ENCODE measurements around the gene SKIC8.

The SKIC8 gene

DNA sequence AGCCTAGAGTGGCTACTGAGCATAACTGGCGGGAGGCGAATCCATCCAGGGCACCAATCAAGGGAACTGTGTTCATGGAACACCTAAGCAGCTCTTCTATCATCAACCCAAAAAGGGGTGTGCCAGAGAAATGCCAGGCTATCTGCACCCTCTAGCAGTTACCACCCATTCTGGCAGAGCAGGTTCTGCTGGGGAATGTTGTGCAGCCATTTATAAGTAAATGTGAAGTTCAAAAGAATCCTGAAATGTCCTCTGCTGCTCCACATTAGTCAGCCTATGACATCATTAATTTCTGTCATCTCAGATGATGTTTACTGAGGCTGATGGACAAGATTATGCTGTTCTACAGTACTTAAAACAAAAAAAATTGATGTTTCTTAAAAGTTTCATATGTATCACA, 7.7 kb downstream of the SKIC8 start:
- no peak for DNase-seq (ENCODE audit: low spot score)

- no peak for DNase-seq (ENCODE audit: low spot score)
These were observed 8.4 kb downstream of the SKIC8 start for GRCh38 chr15:78291052-78291451.

DNA sequence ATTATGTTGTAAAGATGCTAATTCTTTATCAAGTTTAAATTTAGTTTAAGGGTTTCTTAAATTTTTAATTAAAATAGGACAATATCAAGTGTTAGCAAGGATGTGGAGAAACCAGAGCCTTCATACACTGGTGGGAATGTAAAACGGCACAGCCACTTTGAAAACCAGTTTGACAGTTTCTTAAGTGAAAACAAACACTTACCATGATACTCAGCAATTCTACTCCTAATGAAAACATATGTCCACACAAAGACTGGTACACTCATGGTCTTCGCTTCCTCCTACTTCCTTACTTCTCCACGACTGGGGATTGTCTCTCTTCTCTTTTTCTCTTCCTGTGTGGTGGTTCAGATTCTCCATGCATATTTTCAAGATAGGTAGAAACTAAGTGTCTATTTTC, 9.2 kb downstream of the SKIC8 start:
- DNase-seq (ENCODE audit: low spot score) = no peak

DNA sequence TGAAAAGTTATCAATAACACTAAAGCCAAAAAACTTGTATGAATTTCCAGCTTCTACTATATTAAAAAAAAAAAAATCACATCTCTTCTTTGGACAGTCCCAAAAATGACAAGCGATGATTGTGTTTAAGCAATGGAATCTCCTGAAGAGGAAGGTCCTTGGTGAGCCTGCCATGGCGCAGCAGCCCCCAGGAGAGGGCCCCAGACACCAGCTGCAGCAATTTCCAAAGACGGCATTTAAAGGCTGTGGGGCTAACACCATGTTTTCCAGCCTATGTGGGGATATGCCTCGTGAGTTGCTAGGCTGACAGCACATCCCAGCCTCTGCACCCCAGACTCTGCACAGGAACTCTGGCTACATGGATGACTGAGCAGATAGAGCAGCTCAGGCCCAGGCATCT, 14.7 kb downstream of the SKIC8 start:
- DNase-seq (ENCODE audit: low spot score) = peak; percentile 56

GRCh38 chr15:78282324-78282723, 17.1 kb downstream of the SKIC8 start:
- DNase-seq (ENCODE audit: low spot score) = no peak

GRCh38 chr15:78280319-78281072, 18.9 kb downstream of the SKIC8 start:
- no peak for DNase-seq (ENCODE audit: low spot score)

DNA sequence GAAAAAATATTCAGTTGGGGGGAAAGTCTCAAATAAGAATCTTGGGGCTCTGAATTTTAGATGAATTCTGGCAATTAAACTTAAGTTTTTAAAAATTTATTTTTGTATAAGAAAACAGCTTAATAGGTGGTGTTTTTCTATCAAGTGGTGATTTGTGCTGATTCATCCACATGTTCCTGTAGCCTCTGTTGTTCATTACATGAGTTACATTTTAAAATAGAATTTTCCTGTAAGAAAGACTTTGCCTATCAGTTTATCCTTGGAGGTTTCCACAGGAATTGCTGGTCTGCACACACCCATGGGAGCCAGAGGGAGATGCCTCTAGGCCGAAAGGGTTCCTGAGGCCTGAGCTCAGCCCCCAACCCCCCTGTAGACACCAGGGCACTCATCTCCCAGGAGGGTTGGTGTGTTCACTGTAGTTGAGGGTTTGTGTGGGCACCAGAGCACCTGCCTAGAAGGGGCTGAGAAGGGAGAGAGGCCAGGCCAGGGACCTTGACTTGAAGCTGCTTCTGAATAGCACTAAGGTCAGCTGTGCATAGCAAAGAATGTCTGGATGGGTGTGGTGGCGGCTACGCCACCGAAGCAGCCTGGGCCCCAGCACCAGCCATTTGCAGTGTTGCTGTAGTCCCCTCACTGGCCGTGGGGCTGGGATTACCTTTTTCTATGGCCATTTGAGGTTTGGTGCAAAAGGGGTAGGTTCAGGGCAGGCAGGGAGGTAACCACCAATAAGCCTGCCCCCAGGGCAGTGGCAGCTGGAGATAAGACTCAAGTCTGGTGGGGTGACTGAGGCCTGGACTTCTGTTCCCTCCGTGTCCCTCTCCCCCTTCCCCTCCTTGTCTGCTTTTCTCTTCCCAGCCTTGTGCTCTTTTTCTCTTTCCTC, 23.1 kb downstream of the SKIC8 start:
- DNase-seq (ENCODE audit: low spot score) = no peak

DNA sequence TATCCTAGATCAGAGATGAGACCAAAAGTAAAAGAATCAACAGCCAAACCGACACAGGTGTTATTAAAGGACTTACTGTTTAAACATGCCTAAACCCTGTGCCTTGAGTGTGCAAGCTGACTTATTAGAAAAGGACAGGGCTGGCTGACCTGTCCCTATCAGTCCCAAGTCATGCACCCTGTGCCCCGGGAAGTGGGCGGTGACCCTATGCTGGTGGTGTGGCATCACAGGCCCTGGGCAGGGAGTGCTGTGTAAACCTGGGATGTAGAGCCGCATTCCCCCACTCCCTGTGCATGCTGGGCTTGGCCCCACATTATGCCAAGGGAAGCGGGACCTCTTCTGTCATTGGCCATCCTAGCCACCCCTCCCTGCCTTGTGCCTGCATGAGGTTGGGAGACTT, 24.4 kb downstream of the SKIC8 start:
- DNase-seq (ENCODE audit: low spot score) = no peak

DNA sequence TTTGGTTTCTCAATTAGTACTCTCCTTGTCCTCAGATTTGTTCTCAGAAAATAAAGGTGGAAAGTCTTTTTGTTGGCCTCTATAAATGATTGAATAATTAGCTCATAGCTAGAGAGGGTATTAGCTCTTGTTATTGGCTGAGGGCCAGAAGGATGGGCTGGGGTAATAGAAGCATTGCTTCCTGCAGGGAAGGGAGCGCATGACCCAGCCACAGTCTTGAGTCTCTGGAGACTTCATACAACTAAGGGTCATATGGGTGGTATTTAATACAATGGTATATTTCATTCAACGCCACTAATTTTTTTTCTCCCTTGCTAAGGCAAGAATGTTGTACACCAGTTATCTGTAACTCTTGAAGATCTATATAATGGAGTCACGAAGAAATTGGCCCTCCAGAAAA, 26.6 kb downstream of the SKIC8 start:
- DNase-seq (ENCODE audit: low spot score) = no peak

GRCh38 chr15:78272316-78272715, 27.1 kb downstream of the SKIC8 start:
- no peak for DNase-seq (ENCODE audit: low spot score)

DNA sequence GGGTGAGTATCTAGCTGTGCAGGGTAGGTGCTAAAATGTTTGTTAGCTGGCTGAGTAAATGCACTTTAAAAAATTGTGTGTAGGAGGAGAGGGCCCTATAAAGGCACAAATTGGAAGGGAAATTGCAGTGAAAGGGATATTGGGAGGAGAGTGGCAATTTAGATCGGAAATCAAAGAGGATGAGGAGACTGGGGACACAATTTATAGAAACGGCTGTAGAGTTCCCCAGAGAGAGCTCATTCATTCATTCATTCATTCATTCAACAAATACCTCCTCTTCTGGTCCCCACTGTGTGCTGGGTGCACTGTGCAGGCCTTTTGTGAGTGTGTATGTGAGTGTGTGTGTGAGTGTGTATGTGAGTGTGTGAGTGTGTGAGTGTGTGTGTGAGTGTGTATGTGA, 32.6 kb downstream of the SKIC8 start:
- no peak for DNase-seq (ENCODE audit: low spot score)

- no peak for DNase-seq (ENCODE audit: low spot score)
These were observed 33.2 kb downstream of the SKIC8 start for GRCh38 chr15:78266229-78266628.

- no peak for DNase-seq (ENCODE audit: low spot score)
These were observed 33.6 kb downstream of the SKIC8 start for GRCh38 chr15:78265752-78266224.

DNA sequence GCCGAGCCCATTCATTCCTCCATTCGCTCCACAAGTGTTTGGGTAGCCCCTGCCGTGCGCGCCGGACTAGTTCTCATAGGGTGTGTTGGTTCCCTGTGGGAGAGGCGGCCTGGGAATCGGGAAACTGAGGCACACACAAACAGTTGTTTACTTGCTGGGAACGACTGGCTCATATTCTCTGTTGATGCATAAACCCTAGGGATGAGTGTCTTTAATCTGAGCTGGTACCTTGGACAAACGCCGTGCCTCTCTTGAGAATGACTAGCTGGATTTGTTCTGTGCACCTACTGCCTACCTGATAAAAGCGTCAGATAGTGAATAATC, 34.3 kb downstream of the SKIC8 start:
- DNase-seq (ENCODE audit: low spot score) = no peak

DNA sequence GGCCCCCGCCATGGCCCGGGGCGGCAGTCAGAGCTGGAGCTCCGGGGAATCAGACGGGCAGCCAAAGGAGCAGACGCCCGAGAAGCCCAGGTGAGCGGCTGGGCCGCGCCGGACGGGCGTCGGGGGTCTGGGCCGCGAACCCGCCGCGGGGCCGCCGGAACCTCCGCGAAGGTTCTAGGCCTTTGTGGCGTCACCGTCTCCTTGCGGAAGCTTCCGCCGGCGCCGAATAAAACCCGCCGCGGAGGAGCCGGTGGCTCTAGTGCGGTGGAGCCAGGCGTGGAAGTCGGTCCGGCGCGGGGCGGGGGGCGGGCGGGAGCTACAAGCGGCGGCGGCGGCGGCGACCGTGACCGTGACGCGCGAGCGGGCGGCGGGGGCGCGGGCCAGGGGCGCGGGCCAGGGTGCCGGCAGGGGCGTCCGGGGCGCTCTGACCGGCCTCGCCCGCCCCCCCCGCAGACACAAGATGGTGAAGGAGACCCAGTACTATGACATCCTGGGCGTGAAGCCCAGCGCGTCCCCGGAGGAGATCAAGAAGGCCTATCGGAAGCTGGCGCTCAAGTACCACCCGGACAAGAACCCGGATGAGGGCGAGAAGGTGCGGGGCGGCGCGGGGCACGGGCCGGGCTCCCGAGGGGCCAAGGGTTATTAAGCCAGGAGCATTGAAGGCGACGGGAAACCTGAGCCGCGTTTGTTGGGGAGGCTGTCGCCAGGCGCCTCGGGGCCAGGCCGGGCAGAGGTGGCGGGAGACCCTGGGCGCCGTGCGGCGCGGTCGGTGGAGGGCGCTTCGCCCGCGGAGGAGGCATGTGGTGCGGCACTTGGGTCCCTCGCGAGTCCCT, 34.9 kb downstream of the SKIC8 start, which contains the start of gene DNAJA4:
DNAJA4 (plus strand) TSS at position 259 of the 833 bp plus-strand sequence; CDS start at position 461, 202 bp downstream.
- DNase-seq (ENCODE audit: low spot score) = peak; percentile 77

GRCh38 chr15:78263907-78264303, 35.5 kb downstream of the SKIC8 start:
- DNase-seq (ENCODE audit: low spot score) = no peak

- no peak for DNase-seq (ENCODE audit: low spot score)
These were observed 36.0 kb downstream of the SKIC8 start for GRCh38 chr15:78263351-78263781.

GRCh38 chr15:78261062-78261461, 38.3 kb downstream of the SKIC8 start:
- no peak for DNase-seq (ENCODE audit: low spot score)

DNA sequence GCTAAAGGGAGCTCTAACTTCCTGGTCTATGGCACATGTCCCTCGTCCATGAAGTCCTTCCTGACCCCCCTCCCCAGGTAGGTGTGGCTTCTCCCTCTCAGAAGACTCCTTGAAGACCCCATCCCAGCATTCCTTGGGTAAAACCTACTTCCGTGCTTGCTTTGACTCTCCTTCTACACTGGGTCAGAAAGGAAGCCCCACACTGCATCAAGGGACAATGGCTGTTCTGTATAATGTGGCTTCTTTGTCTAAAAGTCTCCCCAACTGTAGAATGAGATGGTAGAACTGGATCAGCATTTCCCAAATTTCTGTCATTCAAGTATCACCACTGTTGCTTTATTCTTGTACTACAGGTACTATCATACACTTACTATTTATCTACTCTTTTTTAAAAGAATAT, 38.9 kb downstream of the SKIC8 start:
- no peak for DNase-seq (ENCODE audit: low spot score)

DNA sequence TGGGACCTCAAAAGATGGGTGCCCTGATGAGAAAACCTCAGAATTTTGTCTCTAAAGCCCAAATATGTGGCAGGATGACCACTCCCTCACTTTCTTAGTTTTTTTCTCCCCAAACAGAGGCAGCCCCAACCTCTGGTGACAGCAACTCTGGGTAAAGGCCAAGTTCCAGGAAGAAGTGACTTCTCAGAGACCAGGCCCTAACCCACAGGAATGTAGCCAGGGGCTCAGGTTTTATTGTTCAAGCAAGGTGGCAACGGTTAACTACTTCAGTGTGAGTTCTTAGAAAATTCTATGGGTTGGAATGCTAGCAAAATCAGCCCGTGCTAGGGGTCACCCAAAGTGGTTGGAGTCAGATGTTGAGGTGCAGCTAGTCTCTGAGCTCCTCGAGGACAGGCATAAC, 40.2 kb downstream of the SKIC8 start:
- DNase-seq (ENCODE audit: low spot score) = no peak

DNA sequence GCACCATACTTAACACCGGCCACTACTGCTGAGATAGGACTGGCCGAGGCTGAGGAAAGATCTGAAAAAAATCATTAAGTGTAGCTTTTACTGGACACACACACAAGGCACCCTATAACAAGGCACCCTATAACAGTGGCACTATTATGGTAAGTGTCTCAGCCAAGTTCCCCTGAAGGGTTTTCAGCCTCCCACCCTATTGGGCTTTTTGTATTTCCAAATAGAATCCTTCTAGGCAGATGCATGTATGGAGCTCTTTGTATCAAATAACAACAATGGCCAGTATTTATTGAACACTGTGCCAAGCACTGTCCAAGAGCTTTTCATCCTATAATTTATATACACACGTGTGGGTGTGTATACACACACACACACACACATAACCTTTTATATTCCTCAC, 41.7 kb downstream of the SKIC8 start:
- DNase-seq (ENCODE audit: low spot score) = no peak

GRCh38 chr15:78256044-78256437, 43.4 kb downstream of the SKIC8 start:
- DNase-seq (ENCODE audit: low spot score) = no peak

All from iPS-NIHi11 (cell line).